ENCODE measurements around the gene RPL19.

DNA sequence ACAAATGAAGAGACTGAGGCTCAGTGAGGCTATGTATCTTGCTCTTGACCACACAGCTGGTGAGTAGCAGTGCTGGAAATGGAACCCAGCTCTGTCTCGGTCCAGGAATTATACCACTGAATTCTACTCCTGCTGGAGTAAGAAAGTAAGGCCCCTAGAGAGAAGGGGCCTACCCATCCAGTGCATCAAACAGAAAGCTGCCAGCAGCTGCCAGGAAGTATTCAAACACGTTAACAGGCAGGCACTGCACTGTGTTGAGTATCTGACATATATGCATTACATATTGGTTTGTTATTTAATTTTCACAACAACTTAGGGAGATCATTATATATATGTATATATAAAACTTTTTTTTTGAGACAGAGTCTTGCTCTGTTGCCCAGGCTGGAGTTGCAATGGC lies 38.1 kb upstream of the RPL19 start:
- TF ChIP-seq, protein P1, sequence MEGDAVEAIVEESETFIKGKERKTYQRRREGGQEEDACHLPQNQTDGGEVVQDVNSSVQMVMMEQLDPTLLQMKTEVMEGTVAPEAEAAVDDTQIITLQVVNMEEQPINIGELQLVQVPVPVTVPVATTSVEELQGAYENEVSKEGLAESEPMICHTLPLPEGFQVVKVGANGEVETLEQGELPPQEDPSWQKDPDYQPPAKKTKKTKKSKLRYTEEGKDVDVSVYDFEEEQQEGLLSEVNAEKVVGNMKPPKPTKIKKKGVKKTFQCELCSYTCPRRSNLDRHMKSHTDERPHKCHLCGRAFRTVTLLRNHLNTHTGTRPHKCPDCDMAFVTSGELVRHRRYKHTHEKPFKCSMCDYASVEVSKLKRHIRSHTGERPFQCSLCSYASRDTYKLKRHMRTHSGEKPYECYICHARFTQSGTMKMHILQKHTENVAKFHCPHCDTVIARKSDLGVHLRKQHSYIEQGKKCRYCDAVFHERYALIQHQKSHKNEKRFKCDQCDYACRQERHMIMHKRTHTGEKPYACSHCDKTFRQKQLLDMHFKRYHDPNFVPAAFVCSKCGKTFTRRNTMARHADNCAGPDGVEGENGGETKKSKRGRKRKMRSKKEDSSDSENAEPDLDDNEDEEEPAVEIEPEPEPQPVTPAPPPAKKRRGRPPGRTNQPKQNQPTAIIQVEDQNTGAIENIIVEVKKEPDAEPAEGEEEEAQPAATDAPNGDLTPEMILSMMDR (IDR thresholded peaks at IDR 0.05) = no peak
- TF ChIP-seq POLR2A (IDR thresholded peaks at IDR 0.05; ENCODE audit: low read depth) (no peak), EP300 (IDR thresholded peaks at IDR 0.05) (no peak), POLR2AphosphoS5 (IDR thresholded peaks at IDR 0.05) (no peak)
